GM21723 (cell line): ENCODE measurements around the gene BCL2.

Experiments used
- ATAC-seq: cut with Tn5 transposase; IDR thresholded peaks from one replicate; pipeline ENCODE4 v1.9.1; 2021; ENCODE audit warnings: mild to moderate bottlenecking, moderate library complexity; ENCODE audit not compliant: unreplicated experiment

Gene BCL2

GRCh38 chr18:63099091-63099840 lies 220.3 kb downstream of the BCL2 start:
- no peak for ATAC-seq

- ATAC-seq, result peak; percentile 85
Observed at GRCh38 chr18:63098018-63098981, 221.3 kb downstream of the BCL2 start.

GRCh38 chr18:63097178-63097577 lies 222.4 kb downstream of the BCL2 start:
- ATAC-seq, result no peak

- ATAC-seq, result no peak
Observed at GRCh38 chr18:63096327-63096874, 223.2 kb downstream of the BCL2 start.

GRCh38 chr18:63095768-63096167 lies 223.8 kb downstream of the BCL2 start:
- no peak for ATAC-seq

GRCh38 chr18:63091671-63092364 lies 227.8 kb downstream of the BCL2 start:
- no peak for ATAC-seq

- no peak for ATAC-seq
Observed at GRCh38 chr18:63090334-63090733, 229.2 kb downstream of the BCL2 start.

- ATAC-seq, result no peak
Observed at GRCh38 chr18:63089041-63089440, 230.5 kb downstream of the BCL2 start.

GRCh38 chr18:63088262-63088661 lies 231.3 kb downstream of the BCL2 start:
- ATAC-seq, result no peak

- no peak for ATAC-seq
Observed at GRCh38 chr18:63087421-63088230, 231.9 kb downstream of the BCL2 start.

- no peak for ATAC-seq
Observed at GRCh38 chr18:63085611-63086010, 234.0 kb downstream of the BCL2 start.

- no peak for ATAC-seq
Observed at GRCh38 chr18:63084219-63084618, 235.3 kb downstream of the BCL2 start.

- ATAC-seq, result no peak
Observed at GRCh38 chr18:63083555-63083954, 236.0 kb downstream of the BCL2 start.

GRCh38 chr18:63083020-63083531 lies 236.5 kb downstream of the BCL2 start:
- no peak for ATAC-seq

- ATAC-seq, result no peak
Observed at GRCh38 chr18:63082366-63083019, 237.1 kb downstream of the BCL2 start.

GRCh38 chr18:63079114-63079513 lies 240.5 kb downstream of the BCL2 start:
- ATAC-seq, result peak; percentile 36

GRCh38 chr18:63078471-63078870 lies 241.1 kb downstream of the BCL2 start:
- peak; percentile 91 for ATAC-seq

- peak; percentile 55 for ATAC-seq
Observed at GRCh38 chr18:63074981-63075404, 244.6 kb downstream of the BCL2 start.

GRCh38 chr18:63073481-63073880 lies 246.1 kb downstream of the BCL2 start:
- ATAC-seq, result peak; percentile 46
